IPS-11a (cell line): Measurements from ENCODE around the gene ABHD6.
"Not testable (repeated sequence)": the region's sequence is repeated elsewhere in the genome, so short reads cannot be mapped to it uniquely, and the experiment has no call there.

Source experiments
- H3K4me3 ChIP-seq: one replicate; pipeline ENCODE4 v1.5.1; 2013; ENCODE audit warnings: low read depth, low read length, control low read depth

The ABHD6 gene

GRCh38 chr3:58209933-58210332 lies 27.7 kb upstream of the ABHD6 start:
- no peak overlapping the region for H3K4me3 ChIP-seq

- no peak within 1 kb of the TSS for H3K4me3 ChIP-seq
Measured at GRCh38 chr3:58210761-58211460, 26.7 kb upstream of the ABHD6 start, which contains the start of gene DNASE1L3. DNASE1L3 (minus strand) TSS chr3:58210972; CDS start chr3:58210906, 66 bp downstream.

- no peak overlapping the region for H3K4me3 ChIP-seq
Measured at GRCh38 chr3:58214484-58215316, 22.9 kb upstream of the ABHD6 start.

- no peak overlapping the region for H3K4me3 ChIP-seq
Measured at GRCh38 chr3:58215317-58216025, 22.1 kb upstream of the ABHD6 start.

GRCh38 chr3:58216496-58217195 lies 20.9 kb upstream of the ABHD6 start:
- no peak overlapping the region for H3K4me3 ChIP-seq

- H3K4me3 ChIP-seq, result peak overlapping the region; percentile 25
Measured at GRCh38 chr3:58217209-58217811, 20.3 kb upstream of the ABHD6 start.

GRCh38 chr3:58218904-58219303 lies 18.7 kb upstream of the ABHD6 start:
- H3K4me3 ChIP-seq, result no peak overlapping the region

- H3K4me3 ChIP-seq, result no peak overlapping the region
Measured at GRCh38 chr3:58222161-58222724, 15.3 kb upstream of the ABHD6 start.

GRCh38 chr3:58223855-58224254 lies 13.7 kb upstream of the ABHD6 start:
- H3K4me3 ChIP-seq, result no peak overlapping the region

GRCh38 chr3:58227933-58228332 lies 9.7 kb upstream of the ABHD6 start:
- H3K4me3 ChIP-seq, result not testable (repeated sequence)

GRCh38 chr3:58230876-58231552 lies 6.6 kb upstream of the ABHD6 start:
- H3K4me3 ChIP-seq, result no peak overlapping the region

GRCh38 chr3:58231666-58232065 lies 5.9 kb upstream of the ABHD6 start:
- no peak overlapping the region for H3K4me3 ChIP-seq

- no peak overlapping the region for H3K4me3 ChIP-seq
Measured at GRCh38 chr3:58234516-58234931, 3.1 kb upstream of the ABHD6 start.

- H3K4me3 ChIP-seq, result no peak overlapping the region
Measured at GRCh38 chr3:58235970-58236369, 1.6 kb upstream of the ABHD6 start.

GRCh38 chr3:58236527-58237237 lies 910 bp upstream of the ABHD6 start:
- H3K4me3 ChIP-seq, result peak overlapping the region; percentile 67

- peak overlapping the region; percentile 76 for H3K4me3 ChIP-seq
Measured at GRCh38 chr3:58237941-58238681, 519 bp downstream of the ABHD6 start.

- no peak overlapping the region for H3K4me3 ChIP-seq
Measured at GRCh38 chr3:58238830-58239229, 1.2 kb downstream of the ABHD6 start.

GRCh38 chr3:58241306-58242044 lies 3.9 kb downstream of the ABHD6 start:
- H3K4me3 ChIP-seq, result no peak overlapping the region
